Erythroblast (primary cell): ENCODE data around the gene AEN.

ENCODE experiments used
- DNase-seq, 2 experiments: peaks; one replicate each; lab custom pipeline; 2025; lab: John Stamatoyannopoulos, UW
- GATA1 ChIP-seq: IDR thresholded peaks from 2 replicates; pipeline ENCODE4 v1.6.1; 2011; ENCODE audit warnings: low read depth, mild to moderate bottlenecking, control low read depth, low read length, moderate library complexity
- POLR2A ChIP-seq: IDR thresholded peaks from 2 replicates; pipeline ENCODE4 v1.6.1; 2011; ENCODE audit warnings: mild to moderate bottlenecking, low read length

AEN gene

GRCh38 chr15:88606070-88606794 is 14.9 kb upstream of the AEN start:
- TF ChIP-seq POLR2A = no peak
- no peak for TF ChIP-seq GATA1
- peak in 1 of 2 experiments; percentile 16 for DNase-seq

- no peak for DNase-seq
- TF ChIP-seq POLR2A (no peak), GATA1 (no peak)
Measured at GRCh38 chr15:88607951-88608350, 13.2 kb upstream of the AEN start.

GRCh38 chr15:88608607-88609181 is 12.4 kb upstream of the AEN start:
- no peak for DNase-seq

GRCh38 chr15:88609344-88610090 is 11.6 kb upstream of the AEN start:
- DNase-seq = no peak
- TF ChIP-seq GATA1 = no peak
- TF ChIP-seq POLR2A = no peak

More at GRCh38 chr15:88608607-88609181, 12.4 kb upstream of the AEN start:
- TF ChIP-seq POLR2A = no peak
- no peak for TF ChIP-seq GATA1

- TF ChIP-seq POLR2A (no peak), GATA1 (no peak)
- DNase-seq = no peak
Measured at GRCh38 chr15:88610701-88611231, 10.4 kb upstream of the AEN start.

GRCh38 chr15:88612186-88612796 is 8.8 kb upstream of the AEN start:
- TF ChIP-seq POLR2A (no peak), GATA1 (no peak)
- no peak for DNase-seq

- no peak for DNase-seq
- no peak for TF ChIP-seq GATA1
- no peak for TF ChIP-seq POLR2A
Measured at GRCh38 chr15:88613074-88613944, 7.8 kb upstream of the AEN start.

GRCh38 chr15:88615303-88616107 is 5.6 kb upstream of the AEN start:
- TF ChIP-seq GATA1 (no peak), POLR2A (no peak)
- no peak for DNase-seq

GRCh38 chr15:88616240-88616639 is 4.9 kb upstream of the AEN start:
- TF ChIP-seq GATA1 = no peak
- TF ChIP-seq POLR2A = no peak
- no peak for DNase-seq

GRCh38 chr15:88617031-88617722 is 4.0 kb upstream of the AEN start:
- TF ChIP-seq POLR2A = no peak
- TF ChIP-seq GATA1 = no peak
- no peak for DNase-seq

GRCh38 chr15:88617790-88618189 is 3.4 kb upstream of the AEN start:
- DNase-seq = peak; percentile 60 to 66
- TF ChIP-seq POLR2A = no peak

- DNase-seq = no peak
Measured at GRCh38 chr15:88618686-88619085, 2.5 kb upstream of the AEN start.

More at GRCh38 chr15:88618686-88619085, 2.5 kb upstream of the AEN start:
- TF ChIP-seq POLR2A = no peak
